Skeletal muscle satellite cell (primary cell): ENCODE results near the gene NEDD9.
A peak's percentile ranks its signal among the peaks of the same experiment; 100 is the strongest.

Experiments
- H3K27me3 ChIP-seq: 2 replicates; pipeline ENCODE4 v1.7.0; 2013; ENCODE audit warnings: low read length; ENCODE audit not compliant: control insufficient read depth, insufficient read depth
- H3K36me3 ChIP-seq: 2 replicates; pipeline ENCODE4 v1.7.0; 2013; ENCODE audit warnings: mild to moderate bottlenecking, control low read depth, low read length; ENCODE audit not compliant: insufficient read depth
- H3K4me1 ChIP-seq: 2 replicates; pipeline ENCODE4 v1.7.0; 2013; ENCODE audit warnings: low read length; ENCODE audit not compliant: control insufficient read depth, insufficient read depth
- H3K4me2 ChIP-seq: 2 replicates; pipeline ENCODE4 v1.7.0; 2013; ENCODE audit warnings: mild to moderate bottlenecking, low read length
- H3K4me3 ChIP-seq: 2 replicates; pipeline ENCODE4 v1.7.0; 2013; ENCODE audit warnings: low read length
- H3K9ac ChIP-seq: 2 replicates; pipeline ENCODE4 v1.7.0; 2013; ENCODE audit warnings: mild to moderate bottlenecking, low read depth, low read length, moderate library complexity
- H3K9me3 ChIP-seq: replicated peaks from 2 replicates; pipeline ENCODE4 v1.7.0; 2013; ENCODE audit warnings: mild to moderate bottlenecking, control low read depth, low read length

Gene NEDD9

DNA sequence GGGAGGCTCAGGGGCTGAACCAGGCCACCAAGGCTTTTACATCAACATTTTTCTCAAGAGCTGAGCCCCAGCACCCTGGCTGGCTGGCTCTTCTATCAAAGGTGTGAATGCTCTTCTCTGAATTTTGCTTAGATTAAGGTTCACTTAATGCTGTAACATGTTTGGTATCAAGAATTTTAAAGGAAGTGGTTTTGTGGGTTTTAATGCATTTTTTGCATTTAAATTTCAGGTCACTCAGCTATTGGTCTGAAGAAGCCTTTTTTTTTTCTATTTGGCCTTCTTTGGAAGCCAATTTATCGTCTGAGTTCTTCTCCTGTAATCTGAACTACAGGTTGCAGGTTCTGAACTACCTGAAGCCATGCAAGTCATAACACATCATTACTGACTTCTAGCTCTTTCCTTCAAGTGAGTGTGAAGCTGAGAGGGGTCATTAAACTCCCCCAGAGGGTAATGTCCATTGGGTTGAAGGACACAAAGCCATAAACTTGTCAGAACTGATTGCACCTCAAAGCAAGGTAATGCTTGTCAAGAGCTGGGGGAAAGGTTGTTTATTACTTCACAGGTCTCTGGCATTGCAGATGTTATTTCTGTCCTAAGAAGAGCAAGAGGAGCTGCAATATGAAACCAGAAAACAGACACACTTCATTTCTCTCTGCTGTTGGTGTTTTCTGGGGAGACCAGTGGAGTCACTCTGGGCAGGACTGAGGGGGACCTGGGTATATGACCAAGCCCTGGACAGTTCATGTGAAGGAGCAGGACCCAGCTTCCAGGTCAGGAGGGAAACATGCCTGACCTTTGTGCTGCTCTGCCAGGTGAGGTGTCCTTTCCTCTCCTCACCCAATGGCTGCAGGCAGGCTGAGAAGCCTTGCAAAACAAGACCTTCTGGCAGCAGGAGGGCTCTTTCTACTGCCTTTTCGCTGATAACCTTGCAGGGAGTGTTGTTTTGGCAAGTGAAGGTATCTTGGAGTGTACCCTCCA, 26.1 kb upstream of the NEDD9 start:
- H3K4me2 ChIP-seq = no peak overlapping the region
- H3K9me3 ChIP-seq = no peaks in the 10 kb centered on the region
- H3K36me3 ChIP-seq = no peaks in the 10 kb centered on the region
- H3K4me1 ChIP-seq = peaks cover 12% of the 10 kb centered on the region
- no peaks in the 10 kb centered on the region for H3K27me3 ChIP-seq
- no peak overlapping the region for H3K9ac ChIP-seq
- H3K4me3 ChIP-seq = no peak overlapping the region

DNA sequence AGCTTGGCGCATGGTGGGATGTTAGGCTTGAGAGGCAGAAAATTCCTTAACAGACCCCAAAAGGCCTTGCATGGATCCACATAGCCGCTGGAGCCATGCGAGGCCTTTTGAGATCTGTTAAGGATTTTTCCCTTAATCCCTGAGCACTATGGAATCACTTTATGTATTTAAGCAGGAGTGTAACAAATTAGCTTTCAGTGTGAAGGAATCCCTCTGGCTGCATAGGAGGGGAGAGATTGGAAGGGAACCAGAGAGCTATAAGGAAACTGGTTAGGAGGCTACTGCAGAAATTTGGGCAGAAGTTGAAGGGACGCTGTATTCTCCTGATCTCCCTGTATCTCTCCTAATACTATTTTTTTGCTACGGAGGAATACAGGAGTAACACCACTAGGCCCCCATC, 23.1 kb upstream of the NEDD9 start:
- H3K27me3 ChIP-seq = no peaks in the 10 kb centered on the region

DNA sequence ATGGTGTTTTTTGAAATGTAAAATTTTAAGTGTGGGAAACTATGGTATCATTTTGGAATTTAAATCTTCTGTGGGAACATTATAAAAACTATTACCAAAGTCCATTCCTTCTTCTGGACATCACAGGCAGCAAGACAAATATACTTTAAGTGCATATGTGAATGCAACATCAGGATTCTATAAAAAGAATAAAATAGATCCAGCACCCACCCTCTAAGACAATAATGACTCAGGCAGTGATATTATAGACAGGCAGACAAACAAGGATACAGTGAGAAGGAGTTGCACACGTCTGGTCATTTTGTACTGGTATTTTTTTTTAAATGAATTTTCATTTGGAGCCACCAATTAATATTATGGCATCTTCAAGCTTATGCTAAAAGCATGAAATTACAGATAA, 21.1 kb upstream of the NEDD9 start:
- peaks cover 2% of the 10 kb centered on the region for H3K9me3 ChIP-seq
- H3K4me1 ChIP-seq = peaks cover 33% of the 10 kb centered on the region
- no peak overlapping the region for H3K4me3 ChIP-seq
- H3K9ac ChIP-seq = no peak overlapping the region
- no peaks in the 10 kb centered on the region for H3K27me3 ChIP-seq
- H3K4me2 ChIP-seq = no peak overlapping the region
- no peaks in the 10 kb centered on the region for H3K36me3 ChIP-seq

More for the DNA sequence above, 23.1 kb upstream of the NEDD9 start:
- H3K36me3 ChIP-seq = no peaks in the 10 kb centered on the region
- no peak overlapping the region for H3K4me2 ChIP-seq
- peaks cover 34% of the 10 kb centered on the region for H3K4me1 ChIP-seq
- H3K9ac ChIP-seq = no peak overlapping the region
- H3K9me3 ChIP-seq = no peaks in the 10 kb centered on the region
- H3K4me3 ChIP-seq = no peak overlapping the region

DNA sequence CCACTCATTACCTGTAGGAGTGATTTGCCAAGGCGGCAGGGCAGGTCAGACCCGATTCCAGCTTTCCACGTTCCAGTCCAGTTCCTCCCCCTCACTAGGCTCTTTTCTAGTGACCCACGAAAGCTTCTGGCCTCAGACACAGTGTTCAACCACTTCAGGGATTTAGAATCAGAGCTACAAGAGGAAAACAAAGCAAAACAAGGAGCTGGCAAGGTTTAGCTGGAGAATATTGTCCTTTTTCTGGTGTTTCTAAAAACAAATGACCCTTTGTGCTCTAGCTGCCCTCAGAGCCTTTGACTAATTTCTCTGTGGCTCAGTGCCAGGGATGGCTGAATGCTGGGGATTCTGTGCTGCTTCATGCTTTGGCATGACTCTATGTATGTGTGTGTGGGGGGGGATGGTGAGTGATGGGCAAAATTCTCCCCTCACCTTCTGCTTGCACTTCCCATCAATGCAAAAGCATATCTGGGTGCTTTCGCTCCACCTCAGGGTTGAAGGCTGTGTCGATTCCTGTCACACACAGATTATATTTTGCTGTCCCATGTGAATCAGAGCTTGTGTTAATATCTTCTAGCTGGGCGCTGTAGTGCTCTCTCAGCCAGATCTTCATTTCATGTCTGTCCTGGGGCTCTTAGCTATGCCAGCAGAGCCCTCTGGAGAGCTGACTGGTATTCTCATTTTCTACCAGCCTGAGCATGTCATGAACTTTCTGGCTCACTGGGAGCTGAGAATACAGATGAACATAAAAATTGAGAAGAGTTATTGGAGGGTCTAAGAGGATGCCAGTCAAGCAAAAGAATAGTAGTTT, 19.3 kb upstream of the NEDD9 start:
- H3K36me3 ChIP-seq = no peaks in the 10 kb centered on the region
- H3K4me3 ChIP-seq = peak overlapping the region; percentile 45
- peaks cover 31% of the 10 kb centered on the region for H3K4me1 ChIP-seq
- H3K9me3 ChIP-seq = peaks cover 2% of the 10 kb centered on the region
- H3K4me2 ChIP-seq = peak overlapping the region; percentile 67
- H3K27me3 ChIP-seq = no peaks in the 10 kb centered on the region
- peak overlapping the region; percentile 47 for H3K9ac ChIP-seq

DNA sequence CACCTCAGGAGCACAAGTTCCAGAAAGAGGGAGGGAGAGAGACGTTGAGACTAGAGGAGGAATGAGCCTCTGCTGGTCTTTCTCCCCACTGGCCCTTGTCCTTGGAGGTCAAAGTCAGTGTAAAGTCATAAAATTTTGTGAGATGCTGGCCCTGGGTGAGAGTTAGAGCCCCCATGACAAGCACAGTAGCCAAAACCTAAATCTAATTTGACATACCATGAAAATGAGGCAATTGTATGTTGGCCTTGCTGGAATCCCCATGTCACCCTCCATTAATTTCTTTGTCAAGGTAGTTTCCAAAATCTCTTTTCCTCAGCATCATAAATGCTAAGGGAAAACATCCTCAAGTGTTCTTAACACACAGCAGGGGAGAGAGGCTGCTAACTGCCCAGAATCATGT, 17.6 kb upstream of the NEDD9 start:
- no peaks in the 10 kb centered on the region for H3K36me3 ChIP-seq
- no peak overlapping the region for H3K4me3 ChIP-seq
- no peak overlapping the region for H3K9ac ChIP-seq
- peaks cover 31% of the 10 kb centered on the region for H3K4me1 ChIP-seq
- H3K4me2 ChIP-seq = no peak overlapping the region
- peaks cover 2% of the 10 kb centered on the region for H3K9me3 ChIP-seq
- no peaks in the 10 kb centered on the region for H3K27me3 ChIP-seq

DNA sequence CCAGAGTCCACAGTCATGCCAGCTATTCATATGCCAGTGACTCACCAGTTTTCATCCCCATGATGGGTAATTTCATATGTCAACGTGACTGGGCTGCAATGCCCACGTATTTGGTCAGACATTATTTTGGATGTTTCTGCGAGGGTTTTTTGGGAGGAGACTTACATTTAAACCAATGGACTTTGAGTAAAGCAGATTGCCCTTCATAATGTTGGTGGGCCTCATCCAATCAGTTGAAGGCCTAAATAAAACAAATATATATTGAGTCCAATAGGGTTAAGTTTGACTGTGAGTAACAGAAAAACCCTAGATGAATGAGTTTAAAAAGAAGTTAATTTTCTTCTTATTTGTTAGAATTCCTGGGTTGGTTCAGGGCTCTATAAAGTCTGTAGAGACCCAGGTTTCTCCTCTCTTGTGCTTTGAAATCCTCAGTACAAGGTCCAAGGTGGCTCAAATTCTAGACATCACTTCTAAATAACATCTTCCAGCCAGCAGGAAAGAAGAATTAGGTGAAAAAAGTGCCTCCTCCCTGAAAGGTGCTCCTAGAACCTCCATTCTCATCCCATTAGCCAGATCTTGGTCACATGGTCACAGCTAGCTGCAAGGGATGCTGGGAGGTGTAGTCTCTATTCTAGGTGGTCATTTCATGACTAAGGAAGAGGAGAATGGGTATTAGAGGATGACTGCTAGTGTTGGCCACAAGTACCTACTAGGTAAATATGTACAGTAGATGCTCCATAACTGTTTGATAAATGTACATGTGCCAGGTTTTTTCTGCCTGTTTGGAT, 16.7 kb upstream of the NEDD9 start:
- peaks cover 2% of the 10 kb centered on the region for H3K9me3 ChIP-seq
- H3K36me3 ChIP-seq = no peaks in the 10 kb centered on the region
- no peak overlapping the region for H3K9ac ChIP-seq
- H3K4me3 ChIP-seq = no peak overlapping the region
- no peak overlapping the region for H3K4me2 ChIP-seq
- no peaks in the 10 kb centered on the region for H3K27me3 ChIP-seq
- H3K4me1 ChIP-seq = peaks cover 31% of the 10 kb centered on the region

DNA sequence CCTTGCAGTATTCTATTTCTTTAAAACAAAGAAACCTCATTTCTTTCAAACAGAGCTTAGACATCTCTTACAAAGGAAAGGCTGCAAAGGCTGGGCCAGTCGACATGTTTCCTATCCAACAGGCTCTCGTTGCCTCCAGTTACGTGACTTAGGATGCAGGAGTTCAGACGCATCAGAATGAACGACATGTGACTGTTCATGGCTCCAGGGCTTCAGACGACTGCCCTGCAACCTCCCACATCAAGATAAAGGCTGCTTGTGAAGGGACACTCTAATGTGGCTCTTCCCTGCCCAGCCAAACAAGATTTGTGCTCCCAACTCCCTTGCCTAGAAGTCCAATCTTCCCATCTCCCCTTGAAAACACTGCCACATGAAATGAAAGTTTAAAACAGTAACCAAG, 14.3 kb upstream of the NEDD9 start:
- Histone ChIP-seq H3K4me2 (no peak overlapping the region), H3K36me3 (no peaks in the 10 kb centered on the region), H3K9me3 (peaks cover 2% of the 10 kb centered on the region), H3K9ac (no peak overlapping the region), H3K27me3 (no peaks in the 10 kb centered on the region), H3K4me3 (no peak overlapping the region), H3K4me1 (peaks cover 8% of the 10 kb centered on the region)

DNA sequence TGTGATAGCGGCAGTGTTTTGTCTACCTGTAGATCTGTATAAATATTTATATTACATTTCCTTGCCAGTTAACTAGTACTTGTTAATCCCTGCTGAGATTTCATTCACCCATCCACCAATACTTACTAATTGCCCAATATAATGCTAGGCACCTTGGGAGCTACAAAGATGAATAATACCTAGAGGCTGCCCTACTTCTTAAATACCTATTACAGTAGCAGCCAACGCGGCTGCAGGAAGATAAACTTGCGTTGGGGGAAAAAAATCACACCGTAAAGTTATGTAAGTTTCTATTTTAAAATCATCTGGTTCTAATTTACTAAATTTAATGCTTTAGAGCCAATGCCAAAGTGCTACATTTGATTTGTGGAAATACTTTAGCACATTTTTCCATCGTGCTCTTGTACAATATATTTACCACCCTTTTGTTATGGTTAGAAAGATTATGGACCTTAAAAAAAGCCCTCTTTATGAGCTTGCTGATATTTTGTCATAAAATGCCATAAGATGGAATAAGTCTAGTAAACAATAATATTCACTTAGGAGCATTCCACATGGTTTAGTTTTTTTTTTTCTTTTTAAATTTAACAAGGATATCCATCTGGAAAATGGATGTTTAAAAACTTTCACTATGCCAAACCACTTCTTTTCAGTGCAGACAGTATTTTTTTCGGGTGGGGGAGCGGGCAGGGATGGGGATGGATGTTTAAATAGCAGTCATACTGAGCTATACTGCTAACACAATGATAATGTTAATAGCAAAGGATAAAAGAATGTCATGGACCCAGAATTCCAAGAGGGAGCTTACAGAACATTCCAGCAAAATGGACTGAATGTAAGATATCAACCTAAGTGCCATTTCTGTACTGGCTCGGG, 13.2 kb upstream of the NEDD9 start:
- no peaks in the 10 kb centered on the region for H3K36me3 ChIP-seq
- H3K4me2 ChIP-seq = no peak overlapping the region
- no peak overlapping the region for H3K4me3 ChIP-seq
- H3K9me3 ChIP-seq = peaks cover 2% of the 10 kb centered on the region
- H3K9ac ChIP-seq = no peak overlapping the region
- no peaks in the 10 kb centered on the region for H3K4me1 ChIP-seq
- H3K27me3 ChIP-seq = no peaks in the 10 kb centered on the region

DNA sequence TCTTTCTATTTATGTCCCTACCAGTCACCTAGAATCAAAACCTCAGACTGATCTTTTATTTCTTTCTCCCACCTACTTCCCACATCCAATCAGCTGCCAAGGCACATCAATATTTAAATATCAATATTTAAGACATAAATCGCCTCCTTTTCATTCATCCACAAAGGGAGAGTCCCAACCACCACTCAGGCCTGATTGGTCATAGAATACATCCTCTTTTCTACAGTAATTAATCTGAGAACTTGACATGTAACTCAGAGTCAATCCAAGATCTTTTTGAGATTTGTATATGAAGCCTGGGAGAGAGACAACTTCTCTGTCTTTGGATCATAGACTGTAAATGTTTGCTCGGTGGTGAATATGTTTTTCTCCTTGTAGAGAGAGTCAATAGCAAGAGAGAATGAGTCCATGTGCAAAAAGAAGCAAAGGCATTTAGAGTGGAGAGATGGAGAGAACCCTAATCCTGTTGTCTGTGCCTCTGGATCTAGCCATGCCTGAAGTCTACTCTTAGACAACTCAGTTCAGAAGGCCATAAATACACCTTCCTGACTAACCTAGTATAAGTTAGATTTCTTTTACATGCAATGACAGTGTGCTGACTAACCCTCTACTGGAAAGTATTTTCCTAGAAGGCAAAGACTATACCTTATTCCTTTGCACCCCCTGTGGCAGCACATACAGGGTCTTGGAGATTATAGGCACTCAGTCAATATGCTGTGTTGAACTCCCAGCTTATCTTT, 12.1 kb upstream of the NEDD9 start:
- no peak overlapping the region for H3K9ac ChIP-seq
- H3K27me3 ChIP-seq = no peaks in the 10 kb centered on the region
- H3K4me2 ChIP-seq = no peak overlapping the region
- no peaks in the 10 kb centered on the region for H3K4me1 ChIP-seq
- H3K36me3 ChIP-seq = no peaks in the 10 kb centered on the region
- no peak overlapping the region for H3K4me3 ChIP-seq
- peaks cover 2% of the 10 kb centered on the region for H3K9me3 ChIP-seq

DNA sequence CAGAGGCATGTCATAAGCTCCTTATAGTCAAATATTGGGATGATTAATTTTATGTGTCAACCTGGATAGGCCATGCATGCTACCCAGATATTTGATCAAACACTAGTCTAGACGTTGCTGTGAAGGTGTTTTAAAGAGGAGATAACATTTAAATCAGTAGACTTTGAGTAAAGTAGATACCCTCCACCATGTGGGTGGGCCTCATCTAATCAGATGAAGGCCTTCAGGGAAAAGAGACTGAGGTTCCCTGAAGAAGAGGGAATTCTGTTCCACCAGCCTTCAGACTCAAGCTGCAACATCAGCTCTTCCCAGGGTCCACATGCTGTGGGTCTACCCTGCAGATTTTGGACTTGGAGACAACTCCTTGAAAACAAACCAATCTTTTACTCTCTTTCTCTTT, 11.4 kb upstream of the NEDD9 start:
- no peaks in the 10 kb centered on the region for H3K4me1 ChIP-seq
- H3K9me3 ChIP-seq = no peaks in the 10 kb centered on the region
- no peak overlapping the region for H3K9ac ChIP-seq
- H3K4me3 ChIP-seq = no peak overlapping the region
- no peaks in the 10 kb centered on the region for H3K36me3 ChIP-seq
- H3K4me2 ChIP-seq = no peak overlapping the region
- no peaks in the 10 kb centered on the region for H3K27me3 ChIP-seq
